HG03135 (cell line): ENCODE data around the gene LRSAM1.

Source experiments
- ATAC-seq: cut with Tn5 transposase; IDR thresholded peaks from one replicate; pipeline ENCODE4 v1.9.1; 2021; ENCODE audit warnings: mild to moderate bottlenecking, moderate library complexity; ENCODE audit not compliant: unreplicated experiment

Gene LRSAM1

DNA sequence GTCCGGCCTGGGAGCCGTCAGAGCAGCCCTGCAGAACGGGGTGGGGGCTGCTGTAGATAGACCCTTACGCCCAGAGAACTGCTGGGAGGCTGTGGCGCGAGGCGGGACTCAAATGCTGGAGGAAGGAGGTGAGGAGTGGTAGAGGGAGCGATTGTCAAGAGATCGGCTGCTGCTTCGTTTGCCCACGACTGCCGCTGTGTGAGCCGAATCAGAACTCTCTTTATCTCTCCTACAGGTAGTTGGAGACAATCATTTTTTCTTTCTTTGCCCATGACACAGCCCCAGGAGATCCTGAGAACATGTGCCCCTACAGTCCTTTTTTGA is 26.7 kb upstream of the LRSAM1 start:
- peak; percentile 25 for ATAC-seq

DNA sequence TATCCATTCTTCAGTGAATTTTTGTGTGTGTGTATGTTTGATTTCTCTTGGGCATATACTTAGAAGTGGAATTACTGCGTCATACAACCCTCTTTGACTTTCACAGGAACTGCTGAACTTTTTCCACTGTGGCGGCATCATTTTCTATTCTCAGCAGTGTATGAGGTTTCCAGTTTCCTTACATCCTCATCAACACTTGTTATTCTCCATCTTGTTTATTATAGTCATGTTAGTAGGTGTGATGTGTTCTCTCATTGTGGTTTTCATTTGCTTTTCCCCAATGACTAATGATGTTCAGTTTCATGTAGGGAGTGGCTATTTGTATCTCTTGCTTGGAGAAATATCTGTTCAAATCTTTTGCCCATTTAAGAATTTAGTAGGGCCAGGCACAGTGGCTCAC is 24.6 kb upstream of the LRSAM1 start:
- ATAC-seq, result no peak

DNA sequence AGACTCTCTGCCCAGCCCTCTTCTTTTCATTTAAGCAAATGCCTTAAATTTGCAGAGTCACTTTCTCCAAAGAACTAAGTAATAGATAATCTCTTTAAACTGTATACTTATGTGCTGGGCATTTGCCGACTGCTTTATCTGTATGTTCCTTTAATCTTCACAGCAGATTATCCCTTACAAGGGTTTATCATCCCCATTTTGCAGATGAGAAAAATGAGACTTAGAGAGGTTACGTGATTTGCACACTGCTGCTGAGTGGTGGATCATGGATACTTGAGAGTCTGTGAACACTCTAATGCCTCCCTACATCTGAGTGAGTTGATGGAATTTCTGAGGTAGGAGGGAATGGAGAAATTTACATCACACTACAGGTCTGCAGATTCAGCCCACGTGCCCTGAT is 23.0 kb upstream of the LRSAM1 start:
- ATAC-seq, result no peak

DNA sequence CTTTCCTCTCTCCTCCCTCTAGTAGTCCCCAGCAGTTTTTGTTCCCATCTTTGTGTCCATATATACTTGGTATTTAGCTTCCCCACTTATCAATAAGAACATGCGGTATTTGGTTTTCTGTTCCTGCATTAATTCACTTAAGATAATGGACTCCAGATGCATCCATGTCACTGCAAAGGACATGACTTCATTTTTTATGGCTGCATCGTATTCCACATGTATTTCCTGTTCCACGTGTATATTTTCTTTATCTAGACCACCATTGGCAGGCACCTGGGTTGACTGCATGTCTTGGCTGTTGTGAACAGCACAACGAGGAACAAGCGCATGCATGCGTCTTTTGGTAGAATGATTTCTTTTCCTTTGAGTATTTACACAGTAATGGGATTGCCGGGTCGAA is 20.9 kb upstream of the LRSAM1 start:
- ATAC-seq, result no peak

DNA sequence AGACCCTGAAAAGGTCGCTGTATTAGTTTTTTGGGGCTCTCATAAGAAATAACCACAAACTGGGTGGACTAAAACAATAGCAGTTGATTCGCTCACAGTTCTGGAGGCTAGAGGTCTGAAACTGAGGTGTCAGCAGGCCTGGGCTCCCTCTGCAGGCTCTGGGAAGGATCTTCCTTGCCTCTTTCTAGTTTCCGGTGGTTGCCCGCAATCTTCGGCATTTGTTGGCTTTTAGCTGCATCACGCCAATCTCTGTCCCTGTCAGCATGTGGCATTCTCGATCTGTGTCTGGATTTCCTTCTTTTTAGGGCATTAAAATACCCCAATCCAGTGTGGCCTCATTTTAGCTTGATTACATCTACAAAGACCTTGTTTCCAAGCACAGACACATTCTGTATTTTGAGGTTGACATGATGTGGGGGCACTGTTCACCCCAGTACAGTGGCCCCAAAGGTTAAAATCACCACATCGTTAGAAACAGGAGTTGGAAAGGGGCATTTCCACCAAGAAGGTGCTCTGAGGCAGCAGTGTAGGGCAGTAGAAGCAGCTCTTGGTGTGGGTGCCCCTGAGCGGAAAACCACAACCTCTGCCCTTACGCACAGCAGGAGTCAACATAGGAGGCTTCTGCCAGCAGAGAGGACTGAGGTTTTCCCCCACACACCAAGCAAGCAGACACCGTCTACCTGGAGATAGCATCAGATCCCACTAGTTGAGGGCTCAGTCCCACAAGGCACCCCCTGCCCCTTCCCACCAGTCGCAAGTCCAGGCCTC is 13.6 kb upstream of the LRSAM1 start:
- ATAC-seq, result no peak

DNA sequence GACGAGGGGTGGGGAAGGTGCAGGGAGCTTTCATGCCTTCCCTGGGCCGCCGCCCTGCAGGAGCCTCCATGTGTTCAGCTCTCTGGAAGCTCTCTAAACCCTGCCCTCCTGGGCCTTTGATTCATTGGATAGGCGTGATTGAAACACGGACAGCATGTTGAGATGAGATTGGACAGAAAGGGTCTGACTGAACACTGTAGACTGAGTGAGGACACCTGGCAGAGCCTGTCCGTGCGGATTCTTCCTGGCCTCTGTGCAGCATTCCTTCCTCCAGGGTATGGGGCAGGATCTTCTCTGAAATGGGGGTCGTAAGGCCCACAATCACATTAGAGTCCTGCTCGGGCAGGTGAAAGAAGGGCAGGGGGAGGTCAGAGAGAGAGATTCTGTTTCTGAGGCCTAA is 12.9 kb upstream of the LRSAM1 start:
- no peak for ATAC-seq

DNA sequence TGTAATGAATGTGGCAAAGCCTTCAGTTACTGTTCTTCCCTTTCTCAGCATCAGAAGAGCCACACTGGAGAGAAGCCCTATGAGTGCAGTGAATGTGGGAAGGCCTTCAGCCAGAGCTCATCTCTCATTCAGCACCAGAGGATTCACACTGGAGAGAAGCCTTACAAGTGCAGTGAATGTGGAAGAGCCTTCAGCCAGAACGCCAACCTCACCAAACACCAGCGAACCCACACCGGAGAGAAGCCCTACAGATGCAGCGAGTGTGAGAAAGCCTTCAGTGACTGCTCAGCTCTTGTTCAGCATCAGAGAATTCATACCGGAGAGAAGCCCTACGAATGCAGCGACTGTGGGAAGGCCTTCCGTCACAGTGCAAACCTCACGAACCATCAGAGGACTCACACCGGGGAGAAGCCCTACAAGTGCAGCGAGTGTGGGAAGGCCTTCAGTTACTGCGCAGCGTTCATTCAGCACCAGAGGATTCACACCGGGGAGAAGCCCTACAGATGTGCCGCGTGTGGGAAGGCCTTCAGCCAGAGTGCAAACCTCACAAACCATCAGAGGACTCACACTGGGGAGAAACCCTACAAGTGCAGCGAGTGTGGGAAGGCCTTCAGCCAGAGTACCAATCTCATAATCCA is 6.9 kb upstream of the LRSAM1 start:
- no peak for ATAC-seq

DNA sequence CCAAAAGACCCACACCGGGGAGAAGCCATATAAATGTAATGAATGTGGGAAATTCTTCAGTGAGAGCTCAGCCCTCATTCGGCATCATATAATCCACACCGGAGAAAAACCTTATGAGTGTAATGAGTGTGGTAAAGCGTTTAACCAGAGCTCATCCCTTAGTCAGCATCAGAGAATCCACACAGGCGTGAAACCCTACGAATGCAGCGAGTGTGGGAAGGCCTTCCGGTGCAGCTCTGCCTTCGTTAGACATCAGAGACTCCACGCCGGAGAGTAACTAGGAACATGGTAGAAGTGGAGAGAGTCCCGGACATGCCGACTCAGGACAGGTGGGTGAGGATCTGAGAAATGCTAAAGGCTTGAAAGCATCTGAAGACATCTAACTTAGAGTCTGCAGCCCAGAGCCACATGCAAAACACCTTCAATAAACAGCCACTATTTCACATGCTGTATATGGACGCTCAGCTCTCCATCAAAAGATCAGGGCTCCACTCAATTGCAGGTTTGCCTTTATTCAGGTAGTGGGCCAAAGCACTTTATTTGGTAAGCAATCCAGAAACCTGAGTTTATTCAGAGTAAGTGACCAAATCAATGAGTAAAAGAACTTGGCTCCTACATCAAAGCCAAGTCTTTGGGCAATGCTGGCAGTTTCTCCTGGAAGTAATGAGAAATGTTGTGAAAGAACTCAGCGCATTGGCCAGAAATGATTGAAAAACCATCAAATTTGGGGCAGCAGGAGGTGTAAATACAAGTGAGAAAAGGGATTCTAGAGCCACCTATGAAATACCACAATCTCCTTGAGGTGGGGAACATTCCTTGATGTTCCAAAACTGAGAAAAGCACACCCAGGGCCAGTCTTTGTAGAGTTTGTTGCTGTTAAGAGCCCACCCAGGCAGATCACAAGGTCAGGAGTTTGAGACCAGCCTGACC is 6.1 kb upstream of the LRSAM1 start:
- ATAC-seq, result no peak

DNA sequence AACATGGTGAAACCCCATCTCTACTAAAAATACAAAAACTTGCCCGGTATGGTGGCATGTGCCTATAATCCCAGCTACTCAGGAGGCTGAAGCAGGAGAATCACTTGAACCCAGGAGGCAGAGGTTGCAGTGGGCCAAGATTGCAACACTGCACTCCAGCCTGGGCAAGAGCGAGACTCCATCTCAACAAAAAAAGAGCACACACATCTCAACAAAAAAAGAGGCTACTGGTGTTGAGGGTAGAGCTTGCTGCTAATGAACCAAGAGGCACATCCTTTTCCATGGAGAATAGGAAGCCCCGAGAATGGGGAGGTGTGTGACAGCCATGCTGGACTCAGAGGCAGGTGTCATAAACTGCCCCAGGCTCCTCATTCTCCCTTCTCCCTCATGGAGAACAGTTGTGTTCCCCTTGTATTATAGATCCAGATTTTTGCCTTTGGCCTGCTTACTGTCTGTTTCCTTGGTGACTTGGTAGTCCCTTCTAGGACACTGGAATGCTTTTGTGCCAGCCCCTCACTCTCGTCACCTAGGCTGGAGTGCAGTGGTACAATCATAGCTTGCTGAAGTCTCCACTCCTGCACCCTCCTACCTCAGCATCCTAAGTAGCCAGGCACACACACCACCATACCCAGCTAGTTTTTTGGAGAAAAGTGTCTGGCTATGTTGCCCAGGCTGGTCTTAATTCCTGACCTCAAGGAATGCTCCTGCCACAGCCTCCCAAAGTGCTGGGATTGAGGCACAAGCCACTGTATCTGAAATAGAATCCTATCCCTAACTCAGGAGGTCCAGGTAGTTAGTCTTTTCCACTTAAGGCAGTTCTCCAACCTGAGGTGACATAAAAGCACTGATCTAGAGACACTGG is 5.2 kb upstream of the LRSAM1 start:
- ATAC-seq, result no peak

DNA sequence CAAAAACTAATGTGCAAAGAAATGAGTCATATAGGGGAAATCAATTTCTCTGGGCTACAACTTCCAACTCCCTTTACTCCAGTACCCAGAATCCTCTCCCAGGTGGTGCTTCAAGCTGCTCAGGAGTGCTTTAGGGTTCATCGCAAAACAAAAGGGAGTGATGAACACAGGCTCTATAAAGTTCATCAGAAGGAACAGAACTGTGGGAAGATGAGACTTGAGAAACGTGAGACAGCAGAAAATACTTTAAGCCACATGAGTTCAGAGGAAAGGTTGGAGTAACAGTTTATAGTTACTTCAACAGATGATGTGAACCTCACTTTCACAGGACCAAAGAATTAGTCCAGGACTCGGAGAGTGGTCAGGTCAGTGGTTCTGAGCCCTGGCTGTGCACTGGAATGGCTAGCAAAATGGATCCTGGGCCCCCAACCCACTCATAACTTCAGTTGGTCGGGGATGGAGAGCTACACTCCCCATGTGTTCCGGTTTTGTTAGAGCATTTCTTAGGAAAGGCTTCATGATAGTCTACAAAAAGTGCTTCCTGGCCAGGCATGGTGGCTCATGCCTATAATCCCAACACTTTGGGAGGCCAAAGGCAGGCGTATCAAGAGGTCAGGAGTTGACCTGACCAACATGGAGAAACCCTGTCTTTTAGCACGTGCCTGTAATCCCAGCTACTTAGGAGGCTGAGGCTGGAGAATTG is 4.4 kb upstream of the LRSAM1 start:
- ATAC-seq, result no peak

DNA sequence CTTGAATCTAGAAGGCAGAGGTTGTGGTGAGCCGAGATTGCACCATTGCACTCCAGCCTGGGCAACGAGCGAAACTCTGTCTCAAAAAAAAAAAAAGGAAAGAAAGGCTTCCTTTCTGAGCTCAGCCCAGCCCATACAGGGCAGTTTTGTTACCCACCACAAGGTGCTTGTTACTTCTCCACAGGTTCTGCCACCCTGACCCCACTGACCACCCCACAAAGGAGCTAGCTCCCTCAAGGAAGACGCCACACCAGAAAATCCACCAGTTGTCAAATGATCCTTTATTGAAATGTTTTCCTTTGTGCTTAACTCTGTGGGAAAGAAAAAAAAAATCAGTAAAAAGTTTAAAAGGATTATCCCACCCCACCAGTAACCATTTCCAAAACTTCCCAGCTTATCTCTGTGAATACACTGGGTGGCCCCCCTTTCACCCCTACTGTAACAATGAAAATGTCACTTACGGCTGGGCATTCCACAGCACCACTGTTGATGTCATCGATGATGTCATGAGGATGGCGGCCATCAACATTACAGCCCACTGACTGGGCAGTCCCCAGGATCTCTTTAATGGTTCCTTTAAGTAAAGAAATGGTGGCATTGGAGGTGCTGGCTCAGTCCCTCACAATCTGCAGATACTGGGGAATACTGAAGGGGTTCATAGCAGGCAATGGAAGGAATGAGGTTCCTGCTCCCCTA is 3.7 kb upstream of the LRSAM1 start:
- no peak for ATAC-seq

DNA sequence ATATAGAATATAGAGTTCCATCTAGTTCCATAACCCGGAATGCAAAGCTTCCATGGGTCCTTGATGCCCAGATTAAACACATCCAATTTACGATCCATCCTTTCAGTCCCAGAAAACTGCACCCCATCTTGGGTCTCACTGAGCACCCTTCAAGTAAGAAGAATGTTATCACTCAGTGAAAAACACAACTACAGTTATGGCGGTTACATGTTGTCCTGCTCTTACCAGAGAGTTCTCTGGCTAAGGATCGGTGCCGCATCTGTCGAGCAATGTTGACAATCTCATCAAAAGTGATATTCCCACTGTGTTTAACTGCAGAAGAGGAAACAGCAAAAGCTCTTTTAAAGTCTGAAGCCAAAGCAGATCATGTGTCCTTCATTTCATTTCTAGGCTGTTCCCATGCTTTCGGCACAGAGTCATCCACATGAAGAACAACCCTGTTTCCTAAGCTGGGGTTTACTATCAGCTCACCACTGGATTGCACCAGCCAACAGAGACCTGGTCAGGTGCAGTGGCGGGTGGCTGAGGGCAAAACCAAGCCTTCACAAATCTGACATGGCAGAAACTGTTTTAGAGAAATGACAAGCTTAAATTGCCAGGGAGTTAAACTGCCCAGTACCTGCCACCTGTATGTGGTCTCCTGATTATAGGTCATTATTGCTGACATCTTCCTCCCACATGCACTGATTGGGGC is 3.1 kb upstream of the LRSAM1 start:
- no peak for ATAC-seq

DNA sequence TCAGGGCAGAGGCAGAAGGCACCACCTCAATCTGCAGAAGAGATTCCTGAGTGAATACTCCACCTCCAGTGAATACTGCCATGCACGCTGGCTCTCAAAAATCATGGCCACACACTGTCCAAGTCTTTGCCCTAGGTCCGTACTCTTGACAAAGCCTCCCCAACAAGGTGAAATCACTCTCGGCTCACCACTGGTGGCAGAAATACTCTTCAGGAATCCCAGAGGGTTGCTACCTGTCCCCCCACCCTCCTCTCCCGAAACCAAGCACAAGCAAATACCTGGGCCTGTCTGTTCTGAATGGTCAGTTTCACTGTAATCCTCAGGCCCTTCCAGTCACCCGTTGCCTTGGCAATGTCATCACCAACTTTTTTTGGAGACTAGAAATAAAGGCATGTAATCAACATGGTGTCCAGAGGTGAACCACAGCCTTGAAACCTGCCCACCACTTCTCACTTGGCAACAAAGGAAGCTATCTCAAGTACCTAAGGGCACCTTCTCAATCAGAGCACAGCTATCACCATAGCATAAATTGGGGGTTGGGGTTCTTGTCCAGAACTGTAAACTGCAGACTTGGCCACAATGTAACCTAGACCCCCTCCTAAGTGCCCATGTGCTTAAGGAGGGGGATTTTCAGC is 1.9 kb upstream of the LRSAM1 start:
- no peak for ATAC-seq

DNA sequence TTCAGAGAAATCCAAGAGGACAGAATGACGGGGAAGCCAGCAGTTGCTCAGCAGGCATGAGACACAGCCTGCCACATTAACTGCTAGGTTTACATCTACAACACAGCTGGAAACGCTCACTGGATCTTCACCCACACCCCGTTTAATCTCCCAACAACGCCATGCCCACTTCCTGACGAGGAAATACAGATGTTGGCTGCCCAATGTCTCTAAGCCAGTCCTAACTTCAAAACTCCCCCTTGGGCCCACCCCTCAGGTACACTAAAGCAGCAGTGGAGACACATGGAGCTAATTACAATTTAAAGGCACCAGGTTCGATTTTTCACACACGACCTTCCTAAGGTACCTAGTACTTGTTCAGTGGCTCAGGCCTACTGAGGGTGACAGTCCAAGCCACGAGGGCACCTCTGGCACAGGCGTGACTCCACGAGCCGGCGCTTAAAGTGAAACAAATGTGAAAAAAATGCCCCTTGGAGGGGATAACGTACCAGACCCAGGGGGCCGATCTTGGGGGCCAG is 1.0 kb upstream of the LRSAM1 start:
- ATAC-seq, result peak; percentile 0

DNA sequence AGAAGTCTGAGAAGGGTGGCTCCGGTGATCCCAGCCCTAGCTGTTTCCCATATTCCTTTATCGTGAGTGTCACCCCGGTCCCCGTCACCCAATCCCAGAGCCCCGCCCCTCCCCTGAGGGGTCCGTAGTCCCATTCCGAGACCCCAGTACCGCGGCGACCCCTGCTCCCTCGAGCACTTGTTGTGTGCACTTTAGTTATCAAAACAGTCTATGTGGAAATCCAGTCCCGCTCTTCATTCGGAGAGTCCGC is 223 bp downstream of the LRSAM1 start:
- peak; percentile 13 for ATAC-seq

DNA sequence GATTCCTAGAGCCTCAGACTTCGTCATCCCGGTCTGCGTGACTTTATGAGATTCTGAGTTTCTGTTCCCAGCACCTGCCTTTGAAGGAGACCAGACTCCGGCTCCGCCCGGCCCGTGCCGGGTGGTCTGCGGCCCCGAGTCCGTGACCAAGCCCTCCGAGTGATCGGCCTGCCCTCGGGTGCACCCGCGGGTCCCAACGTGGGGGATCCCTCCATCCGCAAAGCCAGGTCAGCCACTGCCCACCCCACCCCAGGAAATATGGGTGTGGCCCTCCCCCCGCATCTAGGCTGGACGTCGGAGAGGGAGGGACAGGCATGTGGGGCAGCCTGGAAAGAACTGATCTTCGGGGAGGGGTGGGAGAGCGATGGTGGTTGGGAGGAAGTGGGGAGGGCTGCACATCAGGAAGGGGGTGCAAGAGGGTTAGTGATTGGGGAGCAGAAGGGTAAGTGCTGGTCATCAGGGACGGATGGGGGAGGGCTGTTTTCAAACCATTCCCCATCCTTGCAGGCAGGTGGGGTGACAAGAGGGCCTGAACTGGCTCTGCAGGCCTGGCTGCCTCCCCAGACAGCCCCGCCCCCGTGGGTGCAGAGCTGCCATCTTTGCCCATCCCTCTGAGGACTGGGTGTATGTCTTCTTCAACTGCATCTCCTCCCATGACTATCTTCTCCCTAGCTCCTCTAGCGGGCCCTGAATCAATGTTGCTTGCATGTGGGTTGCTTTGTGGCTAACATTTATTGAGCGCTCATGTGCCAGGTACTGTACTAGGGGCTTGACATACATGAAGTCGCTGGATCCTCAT is 747 bp downstream of the LRSAM1 start:
- ATAC-seq, result peak; percentile 5

DNA sequence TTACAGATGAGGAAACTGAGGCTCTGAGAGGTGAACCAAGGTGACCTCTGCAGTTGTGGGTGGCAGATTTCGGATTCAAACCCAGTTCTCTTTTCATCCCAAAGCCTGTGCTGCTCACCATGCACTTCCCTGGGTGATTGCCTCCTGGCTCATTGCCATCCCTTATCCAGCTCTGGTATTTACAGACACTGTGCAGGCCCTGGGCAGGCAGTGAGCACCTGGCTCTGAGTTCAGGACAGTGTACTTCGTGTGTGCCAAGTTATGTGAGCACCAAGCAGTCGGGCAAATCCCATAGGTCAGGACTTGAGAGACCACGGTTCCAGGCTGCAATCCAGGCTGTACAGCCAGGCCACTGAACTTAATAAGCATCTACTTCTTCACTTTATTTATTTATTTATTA is 1.4 kb downstream of the LRSAM1 start:
- no peak for ATAC-seq
